ENCODE measurements around the gene CTTNBP2NL. TPM values are rescaled to one million over a fixed set of nuclear protein-coding genes. Genes with fewer than 3 reads are reported as not detected.

The CTTNBP2NL gene
- 10 to 100 TPM in 6 of 7 donors, 1 to 10 TPM in 1; 9.4 to 35.7 (median 28.4) TPM for total RNA-seq
- 10 to 100 TPM in 1 of 2 donors, 1 to 10 TPM in 1; 8.1 to 19.8 TPM for polyA plus RNA-seq
- long read RNA-seq, donor 1, full-length matches to known transcripts: 7 of 16 reads
- long read RNA-seq, donor 1, partial matches to known transcripts: 2 of 16 reads
- long read RNA-seq, donor 1, other reads (novel, unspliced or antisense): 7 of 16 reads
- long read RNA-seq, donor 2, full-length matches to known transcripts: 19 of 27 reads
- long read RNA-seq, donor 2, partial matches to known transcripts: 8 of 27 reads
- long read RNA-seq, donor 2, other reads (novel, unspliced or antisense): 0 of 27 reads
- long read RNA-seq, donor 3, full-length matches to known transcripts: 18 of 25 reads
- long read RNA-seq, donor 3, partial matches to known transcripts: 5 of 25 reads
- long read RNA-seq, donor 3, other reads (novel, unspliced or antisense): 2 of 25 reads

DNA sequence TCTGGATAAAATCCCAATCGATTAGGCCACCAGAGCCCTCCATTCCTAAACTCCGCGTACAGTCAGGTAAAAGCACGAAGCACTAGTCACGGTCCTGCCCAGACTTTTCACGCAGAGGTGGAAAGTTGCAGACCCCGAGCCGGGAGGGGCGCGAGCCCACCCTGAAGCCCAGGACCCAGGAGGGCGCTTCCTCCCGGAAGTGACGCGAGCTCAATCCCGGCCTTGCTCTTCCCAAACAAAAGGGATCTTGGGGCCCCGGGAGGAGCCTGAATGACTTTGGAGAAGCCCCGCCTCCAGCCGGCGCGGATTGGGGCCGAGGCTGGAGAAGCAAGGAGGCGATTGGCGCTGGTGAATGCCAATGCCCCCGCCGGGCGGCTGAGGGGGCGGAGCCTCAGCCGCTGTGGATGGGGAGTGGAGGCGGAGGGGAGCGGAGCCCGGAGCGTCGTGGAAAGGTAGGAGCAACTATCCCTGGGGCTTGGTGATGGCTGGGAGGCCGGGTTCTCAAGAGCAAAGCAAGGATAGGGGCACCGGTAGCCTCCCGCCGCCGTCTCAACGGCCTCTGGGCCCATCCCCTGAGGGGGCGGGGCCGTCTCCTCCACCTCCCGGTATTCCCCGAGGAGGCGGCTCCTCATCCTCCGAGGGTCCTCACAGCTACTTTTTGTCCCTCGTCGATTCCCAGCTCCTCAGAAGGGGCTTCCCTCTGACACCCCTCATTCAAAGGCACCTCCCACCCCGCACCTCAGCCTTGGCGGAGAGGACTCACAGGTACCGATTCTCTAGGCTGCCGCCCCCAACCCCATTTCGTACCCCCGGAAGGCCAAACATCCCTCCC, at the start of gene CTTNBP2NL:
Gene CTTNBP2NL, plus strand, starts transcription at position 394 of the 832 bp plus-strand sequence. CDS start 19,952 bp downstream, outside the sequence.
- Histone ChIP-seq H3K27ac (peak within 1 kb of the TSS; percentile 23 to 62), H3K9me3 (no peaks in the 10 kb centered on the region), H3K4me3 (peak within 1 kb of the TSS; percentile 93), H3K36me3 (no peaks in the 10 kb centered on the region), H3K4me1 (ENCODE audit: insufficient read depth) (peaks cover 2% of the 10 kb centered on the region), H3K27me3 (no peaks in the 10 kb centered on the region)
- TF ChIP-seq CTCF (IDR thresholded peaks at IDR 0.05) (no peak), POLR2A (IDR thresholded peaks at IDR 0.05) (peak; percentile 65)
- 0 to 1% (median 1%) methylated on average over 53 of the region's 53 CpGs for WGBS, 3 donors
- DNase-seq: peak; percentile 97 to 98 (median 97)
- intact Hi-C loops (cut with DNase I): loop anchor here (10.0 kb wide), 2 partner anchors 219 to 309 kb away; partner anchors contain the start of genes CAPZA1 (in 2 of the 4), RHOC (in 2 of the 4) and ST7L (in 2 of the 4)

GRCh38 chr1:112346801-112347350, 49.1 kb upstream of the CTTNBP2NL start:
- Histone ChIP-seq H3K36me3 (no peaks in the 10 kb centered on the region), H3K27me3 (no peaks in the 10 kb centered on the region), H3K4me3 (no peak overlapping the region), H3K27ac (no peak overlapping the region), H3K4me1 (ENCODE audit: insufficient read depth) (no peaks in the 10 kb centered on the region), H3K9me3 (no peaks in the 10 kb centered on the region)
- DNase-seq: no peak
- intact Hi-C loops (cut with DNase I): no loop called here
- 42 to 48% (median 46%) methylated on average over 3 of the region's 3 CpGs for WGBS, 3 donors
- TF ChIP-seq POLR2A (IDR thresholded peaks at IDR 0.05) (no peak), CTCF (IDR thresholded peaks at IDR 0.05) (no peak), EP300 (IDR thresholded peaks at IDR 0.05) (no peak)

DNA sequence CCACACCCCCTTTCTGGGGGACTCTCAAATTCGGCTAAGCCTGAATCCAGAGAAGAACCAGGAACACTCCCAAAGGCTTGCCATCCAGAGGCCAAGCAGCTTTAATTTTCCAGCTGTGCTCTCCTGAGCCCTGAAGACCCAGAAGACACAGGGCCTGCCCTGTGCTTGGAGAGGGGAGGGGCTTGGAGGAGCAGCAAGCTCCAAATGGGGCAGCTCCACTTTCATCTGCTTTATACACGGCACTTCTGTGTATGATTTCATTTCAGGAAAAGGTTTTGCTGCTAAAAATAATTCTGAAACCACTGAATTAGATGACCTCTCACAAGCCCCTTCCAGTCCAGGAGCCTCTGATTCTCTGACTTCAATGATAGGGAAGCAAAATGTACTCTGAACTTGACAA, 39.2 kb upstream of the CTTNBP2NL start:
- WGBS, 3 donors: 13 to 40% (median 32%) methylated on average over 2 of the region's 2 CpGs
- H3K9me3 ChIP-seq: no peaks in the 10 kb centered on the region
- no peaks in the 10 kb centered on the region for H3K27me3 ChIP-seq
- no peak overlapping the region for H3K27ac ChIP-seq
- H3K4me1 ChIP-seq (ENCODE audit: insufficient read depth): peaks cover 13% of the 10 kb centered on the region
- H3K4me3 ChIP-seq: no peak overlapping the region
- TF ChIP-seq CTCF (IDR thresholded peaks at IDR 0.05): no peak
- no peak for TF ChIP-seq POLR2A (IDR thresholded peaks at IDR 0.05)
- no peak for TF ChIP-seq EP300 (IDR thresholded peaks at IDR 0.05)
- intact Hi-C loops (cut with DNase I): no loop called here
- H3K36me3 ChIP-seq: no peaks in the 10 kb centered on the region
- DNase-seq: no peak

- WGBS, 3 donors: 38 to 46% (median 45%) methylated on average over 6 of the region's 6 CpGs
- no peak for TF ChIP-seq EP300 (IDR thresholded peaks at IDR 0.05)
- no peak for TF ChIP-seq CTCF (IDR thresholded peaks at IDR 0.05)
- TF ChIP-seq POLR2A (IDR thresholded peaks at IDR 0.05): no peak
- no peaks in the 10 kb centered on the region for H3K9me3 ChIP-seq
- peaks cover 13% of the 10 kb centered on the region for H3K4me1 ChIP-seq (ENCODE audit: insufficient read depth)
- no peak overlapping the region for H3K4me3 ChIP-seq
- no peak for DNase-seq
- H3K27ac ChIP-seq: no peak overlapping the region
- intact Hi-C loops (cut with DNase I): no loop called here
- H3K36me3 ChIP-seq: no peaks in the 10 kb centered on the region
- H3K27me3 ChIP-seq: no peaks in the 10 kb centered on the region
Measured at GRCh38 chr1:112357467-112357866, 38.5 kb upstream of the CTTNBP2NL start.

Measured in ovary (tissue), 10 donors.